Lung (tissue), 12 donors: ENCODE data around the gene HAAO. TPM values are rescaled to one million over a fixed set of nuclear protein-coding genes. Genes with fewer than 3 reads are reported as not detected.
"Not testable (repeated sequence)": the region's sequence is repeated elsewhere in the genome, so short reads cannot be mapped to it uniquely, and the experiment has no call there.

Source experiments
- ATAC-seq: fragments of 200-7000 bp; cut with Tn5 transposase; one replicate; pipeline ENCODE4 v1.9.1; 2020; ENCODE audit warnings: moderate number of reproducible peaks; ENCODE audit not compliant: insufficient read depth, low FRiP score
- DNase-seq, 3 donors: peaks; one replicate each; pipeline ENCODE4 v3.0.0-alpha.2; 2013 to 2017
- H3K27ac ChIP-seq, 2 donors: one replicate each; pipeline ENCODE4 v1.5.1; 2013; ENCODE audit warnings: mild to moderate bottlenecking in 2 of 2, moderate library complexity in 2 of 2, control low read depth in 1 of 2, inconsistent platforms in 1 of 2, low read depth in 1 of 2, low read length in 1 of 2
- H3K27me3 ChIP-seq, 3 donors: one replicate each; pipeline ENCODE4 v1.5.1; 2013; ENCODE audit warnings: low read length in 2 of 3; ENCODE audit not compliant: control insufficient read depth in 3 of 3, insufficient read depth in 3 of 3
- H3K36me3 ChIP-seq, 4 donors: one replicate each; pipeline ENCODE4 v1.5.1; 2013; ENCODE audit warnings: low read length in 4 of 4, mild to moderate bottlenecking in 1 of 4, moderate library complexity in 1 of 4; ENCODE audit not compliant: control insufficient read depth in 4 of 4, insufficient read depth in 4 of 4
- H3K4me1 ChIP-seq, 5 donors: one replicate each; pipeline ENCODE4 v1.5.1; 2013; ENCODE audit warnings: low read length in 5 of 5, mild to moderate bottlenecking in 2 of 5, moderate library complexity in 1 of 5; ENCODE audit not compliant: control insufficient read depth in 5 of 5, insufficient read depth in 5 of 5
- H3K4me3 ChIP-seq: one replicate; pipeline ENCODE4 v1.5.1; 2013; ENCODE audit warnings: mild to moderate bottlenecking, control low read depth, moderate library complexity
- H3K9ac ChIP-seq, 2 donors: one replicate each; pipeline ENCODE4 v1.5.1; 2013; ENCODE audit warnings: low read length in 2 of 2, control low read depth in 1 of 2; ENCODE audit not compliant: insufficient read depth in 1 of 2
- H3K9me3 ChIP-seq, 4 donors: one replicate each; pipeline ENCODE4 v1.5.1; 2013; ENCODE audit warnings: low read length in 3 of 4, mild to moderate bottlenecking in 1 of 4, moderate library complexity in 1 of 4; ENCODE audit not compliant: control insufficient read depth in 4 of 4, insufficient read depth in 3 of 4
- CTCF ChIP-seq: IDR thresholded peaks from 2 replicates; pipeline ENCODE4 v1.5.1; 2012; ENCODE audit warnings: mild to moderate bottlenecking; ENCODE audit errors: control extremely low read depth, extremely low read depth
- WGBS, 2 donors: extraction: QIAGEN DNeasy Blood & Tissue Kit; methylation state at CpG; one replicate each; pipeline ENCODE4 v1.1.7; 2013; 5-methylcytosine and 5-hydroxymethylcytosine counted together
- polyA plus RNA-seq, 2 donors: library from polyadenylated mRNA; stranded (reverse); fragments of 200-250 nt; gene quantifications; one replicate each; pipeline ENCODE4 v1.2.1, GENCODE V29; 2013
- total RNA-seq, 2 donors: library from RNA; depleted of rRNA in 1 of 2; stranded (reverse); fragments of >200 nt in 1 of 2; gene quantifications; one replicate each; pipeline ENCODE4 v1.2.1, GENCODE V29; 2014 to 2021
- donor health status: control.
- donor health status: control.
- donor health status: Bipolar disorder and iron deficiency.
- donor health status: healthy.
- donor health status: DM: yes; HTN: yes; CAD: no.

Gene HAAO
- total and polyA plus RNA-seq, 4 donors = 3.7 to 13.0 (median 9.4) TPM

GRCh38 chr2:42834161-42834560 lies 41.8 kb upstream of the HAAO start:
- peaks cover 0 to 9% (median 7%) of the 10 kb centered on the region in 5 donors for H3K4me1 ChIP-seq
- no peak overlapping the region for H3K27ac ChIP-seq
- H3K36me3 ChIP-seq = no peaks in the 10 kb centered on the region
- 96 to 100% methylated on average over 7 of the region's 7 CpGs for WGBS, 2 donors
- ATAC-seq = no peak
- H3K9me3 ChIP-seq = peaks cover 0 to 2% (median 0%) of the 10 kb centered on the region in 4 donors
- no peak overlapping the region for H3K4me3 ChIP-seq
- no peak for TF ChIP-seq CTCF
- DNase-seq = no peak
- no peak overlapping the region for H3K9ac ChIP-seq
- H3K27me3 ChIP-seq = no peaks in the 10 kb centered on the region

GRCh38 chr2:42832289-42832634 lies 39.9 kb upstream of the HAAO start:
- Histone ChIP-seq H3K27ac (no peak overlapping the region), H3K9ac (no peak overlapping the region), H3K36me3 (no peaks in the 10 kb centered on the region), H3K4me3 (no peak overlapping the region), H3K9me3 (no peaks in the 10 kb centered on the region), H3K4me1 (peaks cover 0 to 16% (median 6%) of the 10 kb centered on the region in 5 donors), H3K27me3 (no peaks in the 10 kb centered on the region)
- DNase-seq = no peak
- WGBS, 2 donors = 88 to 97% methylated on average over 6 of the region's 6 CpGs
- no peak for TF ChIP-seq CTCF
- ATAC-seq = no peak

GRCh38 chr2:42831575-42832288 lies 39.3 kb upstream of the HAAO start:
- not testable (repeated sequence) for H3K9ac ChIP-seq, H3K27me3 ChIP-seq, H3K36me3 ChIP-seq, H3K9me3 ChIP-seq, DNase-seq, H3K4me3 ChIP-seq, ATAC-seq, H3K27ac ChIP-seq
- H3K4me1 ChIP-seq = peaks cover 0 to 16% (median 6%) of the 10 kb centered on the region in 5 donors
- WGBS, 2 donors = 94% methylated on average over 26 of the region's 26 CpGs

GRCh38 chr2:42830922-42831574 lies 38.7 kb upstream of the HAAO start:
- DNase-seq = no peak
- no peaks in the 10 kb centered on the region for H3K27me3 ChIP-seq

More at GRCh38 chr2:42830922-42831574, 38.7 kb upstream of the HAAO start:
- no peaks in the 10 kb centered on the region for H3K36me3 ChIP-seq
- no peak overlapping the region for H3K4me3 ChIP-seq
- no peak for TF ChIP-seq CTCF
- peaks cover 0 to 16% (median 6%) of the 10 kb centered on the region in 5 donors for H3K4me1 ChIP-seq
- H3K9me3 ChIP-seq = no peaks in the 10 kb centered on the region
- H3K27ac ChIP-seq = no peak overlapping the region
- no peak for ATAC-seq
- 86 to 91% methylated on average over 6 of the region's 6 CpGs for WGBS, 2 donors
- no peak overlapping the region for H3K9ac ChIP-seq
